Liver (tissue), 9 donors: Measurements from ENCODE around the gene ZNF765. TPM values are rescaled to one million over a fixed set of nuclear protein-coding genes. Genes with fewer than 3 reads are reported as not detected.

Source experiments
- DNase-seq: peaks from one replicate; pipeline ENCODE4 v3.0.0-alpha.2; 2017; ENCODE audit warnings: low spot score
- H3K27ac ChIP-seq, 2 donors: one replicate each; pipeline ENCODE4 v1.7.0; 2013; ENCODE audit warnings: inconsistent platforms in 2 of 2, low read length in 2 of 2, control low read depth in 1 of 2, low read depth in 1 of 2, mild to moderate bottlenecking in 1 of 2
- H3K27me3 ChIP-seq, 4 donors: one replicate each; pipeline versions ENCODE4 v1.6.1 to v1.7.0; 2013; ENCODE audit warnings: low read length in 3 of 4, inconsistent platforms in 1 of 4, mild to moderate bottlenecking in 1 of 4, moderate library complexity in 1 of 4; ENCODE audit not compliant: control insufficient read depth in 4 of 4, insufficient read depth in 4 of 4
- H3K36me3 ChIP-seq, 4 donors: one replicate each; pipeline versions ENCODE4 v1.6.1 to v1.7.0; 2013; ENCODE audit warnings: low read length in 3 of 4, mild to moderate bottlenecking in 3 of 4, low read depth in 1 of 4, moderate library complexity in 1 of 4; ENCODE audit not compliant: control insufficient read depth in 4 of 4, insufficient read depth in 3 of 4
- H3K4me1 ChIP-seq, 4 donors: one replicate each; pipeline versions ENCODE4 v1.6.1 to v1.7.0; 2013; ENCODE audit warnings: low read length in 3 of 4, mild to moderate bottlenecking in 3 of 4, moderate library complexity in 1 of 4; ENCODE audit not compliant: control insufficient read depth in 4 of 4, insufficient read depth in 4 of 4
- H3K4me3 ChIP-seq, 3 donors: one replicate each; pipeline versions ENCODE4 v1.6.1 to v1.7.0; 2013; ENCODE audit warnings: low read length in 3 of 3, control low read depth in 1 of 3, low read depth in 1 of 3, mild to moderate bottlenecking in 1 of 3
- H3K9ac ChIP-seq, 2 donors: one replicate each; pipeline ENCODE4 v1.7.0; 2013; ENCODE audit warnings: low read length in 2 of 2, mild to moderate bottlenecking in 2 of 2, moderate library complexity in 2 of 2, control low read depth in 1 of 2, low read depth in 1 of 2
- H3K9me3 ChIP-seq, 4 donors: one replicate each; pipeline versions ENCODE4 v1.6.1 to v1.7.0; 2013; ENCODE audit warnings: low read length in 3 of 4; ENCODE audit not compliant: control insufficient read depth in 4 of 4
- EGR1 ChIP-seq, 2 donors: IDR thresholded peaks; 2 replicates each; pipeline ENCODE4 v1.6.1; 2016 to 2018; ENCODE audit warnings: antibody characterized with exemption in 2 of 2, low read depth in 2 of 2
- FOXA2 ChIP-seq: IDR thresholded peaks from 2 replicates; pipeline ENCODE4 v1.6.1; 2016; ENCODE audit warnings: antibody characterized with exemption
- GABPA ChIP-seq, 2 donors: IDR thresholded peaks in 1 of 2; conservative IDR thresholded peaks in 1 of 2; 2 replicates each; pipeline ENCODE4 v1.6.1; 2016; ENCODE audit warnings: antibody characterized with exemption in 2 of 2, mild to moderate bottlenecking in 1 of 2, moderate library complexity in 1 of 2
- HNF4A ChIP-seq, 2 donors: conservative IDR thresholded peaks; 2 replicates each; pipeline ENCODE4 v1.6.1; 2016; ENCODE audit warnings: antibody characterized with exemption in 2 of 2, mild to moderate bottlenecking in 2 of 2
- HNF4G ChIP-seq: IDR thresholded peaks from 2 replicates; pipeline ENCODE4 v1.6.1; 2016; ENCODE audit warnings: antibody characterized with exemption
- NR2F2 ChIP-seq: IDR thresholded peaks from 2 replicates; pipeline ENCODE4 v1.6.1; 2016; ENCODE audit warnings: antibody characterized with exemption
- WGBS: extraction: QIAGEN DNeasy Blood & Tissue Kit; methylation state at CpG from one replicate; pipeline ENCODE4 v1.1.7; 2013; 5-methylcytosine and 5-hydroxymethylcytosine counted together
- polyA plus RNA-seq, 2 donors: library from polyadenylated mRNA; stranded (reverse) in 1 of 2; unstranded in 1 of 2; fragments of 200-250 nt in 1 of 2; fragments of >200 nt in 1 of 2; fragmentation: Nextera tagmentation in 1 of 2; extraction: Ambion mirVana in 1 of 2; gene quantifications; one replicate each; pipeline versions ENCODE4 v1.2.1 to v1.2.3, GENCODE V29; 2013 to 2015
- total RNA-seq, 2 donors: library from RNA; depleted of rRNA; stranded (reverse); fragments of >200 nt; gene quantifications; one replicate each; pipeline ENCODE4 v1.2.3, GENCODE V29; 2014
- TF ChIP-seq, protein P1 (sequence below): IDR thresholded peaks from 2 replicates; pipeline ENCODE4 v1.6.1; 2016; ENCODE audit warnings: antibody characterized with exemption
- TF ChIP-seq, protein P2 (sequence below): fragments of 150-350 bp; IDR thresholded peaks from 2 replicates; pipeline ENCODE4 v1.5.1; 2017; ENCODE audit warnings: improper control_type of control experiment, low read depth, low read length; ENCODE audit not compliant: missing input control
- TF ChIP-seq, protein P3 (sequence below): IDR thresholded peaks from 2 replicates; pipeline ENCODE4 v1.6.1; 2016; ENCODE audit warnings: antibody characterized with exemption
- donor health status: healthy.
- donor health status: healthy.
- donor health status: healthy.
- donor health status: healthy.
- donor health status: healthy.

Gene ZNF765
- total and polyA plus RNA-seq, 4 donors: 1.3 to 8.5 (median 5.2) TPM

GRCh38 chr19:53388168-53388567 lies 6.8 kb upstream of the ZNF765 start:
- Histone ChIP-seq H3K27ac (no peak overlapping the region), H3K27me3 (no peaks in the 10 kb centered on the region), H3K9me3 (peaks cover 24 to 62% (median 34%) of the 10 kb centered on the region in 4 donors), H3K4me1 (no peaks in the 10 kb centered on the region), H3K36me3 (peaks cover 0 to 2% (median 0%) of the 10 kb centered on the region in 4 donors), H3K4me3 (no peak overlapping the region), H3K9ac (no peak overlapping the region)
- TF ChIP-seq, protein P1, sequence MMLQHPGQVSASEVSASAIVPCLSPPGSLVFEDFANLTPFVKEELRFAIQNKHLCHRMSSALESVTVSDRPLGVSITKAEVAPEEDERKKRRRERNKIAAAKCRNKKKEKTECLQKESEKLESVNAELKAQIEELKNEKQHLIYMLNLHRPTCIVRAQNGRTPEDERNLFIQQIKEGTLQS: no peak
- 89% methylated on average over 3 of the region's 3 CpGs for WGBS
- DNase-seq: no peak

GRCh38 chr19:53388904-53389303 lies 6.0 kb upstream of the ZNF765 start:
- no peaks in the 10 kb centered on the region for H3K27me3 ChIP-seq
- peaks cover 0 to 2% (median 0%) of the 10 kb centered on the region in 4 donors for H3K36me3 ChIP-seq
- no peak for TF ChIP-seq GABPA (IDR thresholded peaks at IDR 0.05 in 1 of 2, conservative IDR thresholded peaks at IDR 0.05 in 1 of 2)
- no peak for TF ChIP-seq EGR1 (IDR thresholded peaks at IDR 0.05; ENCODE audit: low read depth in 2 of 2)
- no peak for TF ChIP-seq HNF4A (conservative IDR thresholded peaks at IDR 0.05)
- TF ChIP-seq, protein P2, sequence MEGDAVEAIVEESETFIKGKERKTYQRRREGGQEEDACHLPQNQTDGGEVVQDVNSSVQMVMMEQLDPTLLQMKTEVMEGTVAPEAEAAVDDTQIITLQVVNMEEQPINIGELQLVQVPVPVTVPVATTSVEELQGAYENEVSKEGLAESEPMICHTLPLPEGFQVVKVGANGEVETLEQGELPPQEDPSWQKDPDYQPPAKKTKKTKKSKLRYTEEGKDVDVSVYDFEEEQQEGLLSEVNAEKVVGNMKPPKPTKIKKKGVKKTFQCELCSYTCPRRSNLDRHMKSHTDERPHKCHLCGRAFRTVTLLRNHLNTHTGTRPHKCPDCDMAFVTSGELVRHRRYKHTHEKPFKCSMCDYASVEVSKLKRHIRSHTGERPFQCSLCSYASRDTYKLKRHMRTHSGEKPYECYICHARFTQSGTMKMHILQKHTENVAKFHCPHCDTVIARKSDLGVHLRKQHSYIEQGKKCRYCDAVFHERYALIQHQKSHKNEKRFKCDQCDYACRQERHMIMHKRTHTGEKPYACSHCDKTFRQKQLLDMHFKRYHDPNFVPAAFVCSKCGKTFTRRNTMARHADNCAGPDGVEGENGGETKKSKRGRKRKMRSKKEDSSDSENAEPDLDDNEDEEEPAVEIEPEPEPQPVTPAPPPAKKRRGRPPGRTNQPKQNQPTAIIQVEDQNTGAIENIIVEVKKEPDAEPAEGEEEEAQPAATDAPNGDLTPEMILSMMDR: no peak
- TF ChIP-seq, protein P3, sequence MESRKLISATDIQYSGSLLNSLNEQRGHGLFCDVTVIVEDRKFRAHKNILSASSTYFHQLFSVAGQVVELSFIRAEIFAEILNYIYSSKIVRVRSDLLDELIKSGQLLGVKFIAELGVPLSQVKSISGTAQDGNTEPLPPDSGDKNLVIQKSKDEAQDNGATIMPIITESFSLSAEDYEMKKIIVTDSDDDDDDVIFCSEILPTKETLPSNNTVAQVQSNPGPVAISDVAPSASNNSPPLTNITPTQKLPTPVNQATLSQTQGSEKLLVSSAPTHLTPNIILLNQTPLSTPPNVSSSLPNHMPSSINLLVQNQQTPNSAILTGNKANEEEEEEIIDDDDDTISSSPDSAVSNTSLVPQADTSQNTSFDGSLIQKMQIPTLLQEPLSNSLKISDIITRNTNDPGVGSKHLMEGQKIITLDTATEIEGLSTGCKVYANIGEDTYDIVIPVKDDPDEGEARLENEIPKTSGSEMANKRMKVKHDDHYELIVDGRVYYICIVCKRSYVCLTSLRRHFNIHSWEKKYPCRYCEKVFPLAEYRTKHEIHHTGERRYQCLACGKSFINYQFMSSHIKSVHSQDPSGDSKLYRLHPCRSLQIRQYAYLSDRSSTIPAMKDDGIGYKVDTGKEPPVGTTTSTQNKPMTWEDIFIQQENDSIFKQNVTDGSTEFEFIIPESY: no peak
- 89% methylated on average over 5 of the region's 5 CpGs for whole genome bisulfite sequencing
- H3K27ac ChIP-seq: no peak overlapping the region
- no peak overlapping the region for H3K4me3 ChIP-seq
- no peak for DNase-seq
- H3K9me3 ChIP-seq: peaks cover 22 to 56% (median 28%) of the 10 kb centered on the region in 4 donors
- H3K9ac ChIP-seq: no peak overlapping the region
- no peaks in the 10 kb centered on the region for H3K4me1 ChIP-seq

- WGBS: 68% methylated on average over 8 of the region's 8 CpGs
- Histone ChIP-seq H3K4me1 (peaks cover 0 to 3% (median 2%) of the 10 kb centered on the region in 4 donors), H3K27me3 (no peaks in the 10 kb centered on the region), H3K9me3 (peaks cover 20 to 51% (median 25%) of the 10 kb centered on the region in 4 donors), H3K27ac (no peak overlapping the region), H3K9ac (no peak overlapping the region), H3K36me3 (peaks cover 0 to 2% (median 0%) of the 10 kb centered on the region in 4 donors), H3K4me3 (no peak overlapping the region)
- no peak for DNase-seq
- TF ChIP-seq HNF4G (no peak), NR2F2 (no peak), FOXA2 (no peak)
Observed at GRCh38 chr19:53389571-53389970, 5.4 kb upstream of the ZNF765 start.
